HG03469 (cell line): ENCODE results near the gene DNAI2.

Experiments
- ATAC-seq: cut with Tn5 transposase; IDR thresholded peaks from one replicate; pipeline ENCODE4 v1.9.1; 2021; ENCODE audit warnings: mild to moderate bottlenecking, moderate library complexity, moderate number of reproducible peaks; ENCODE audit not compliant: unreplicated experiment

The DNAI2 gene

GRCh38 chr17:74274060-74274708 lies at the start of gene DNAI2:
Gene DNAI2, plus strand, starts transcription at chr17:74274234. Its CDS starts 7,584 bp downstream, at chr17:74281818.
- ATAC-seq: no peak

- ATAC-seq: no peak
Observed at GRCh38 chr17:74224959-74225725, 48.9 kb upstream of the DNAI2 start.

GRCh38 chr17:74226252-74226651 lies 47.8 kb upstream of the DNAI2 start:
- ATAC-seq: no peak

GRCh38 chr17:74227271-74228080 lies 46.6 kb upstream of the DNAI2 start:
- ATAC-seq: no peak

DNA sequence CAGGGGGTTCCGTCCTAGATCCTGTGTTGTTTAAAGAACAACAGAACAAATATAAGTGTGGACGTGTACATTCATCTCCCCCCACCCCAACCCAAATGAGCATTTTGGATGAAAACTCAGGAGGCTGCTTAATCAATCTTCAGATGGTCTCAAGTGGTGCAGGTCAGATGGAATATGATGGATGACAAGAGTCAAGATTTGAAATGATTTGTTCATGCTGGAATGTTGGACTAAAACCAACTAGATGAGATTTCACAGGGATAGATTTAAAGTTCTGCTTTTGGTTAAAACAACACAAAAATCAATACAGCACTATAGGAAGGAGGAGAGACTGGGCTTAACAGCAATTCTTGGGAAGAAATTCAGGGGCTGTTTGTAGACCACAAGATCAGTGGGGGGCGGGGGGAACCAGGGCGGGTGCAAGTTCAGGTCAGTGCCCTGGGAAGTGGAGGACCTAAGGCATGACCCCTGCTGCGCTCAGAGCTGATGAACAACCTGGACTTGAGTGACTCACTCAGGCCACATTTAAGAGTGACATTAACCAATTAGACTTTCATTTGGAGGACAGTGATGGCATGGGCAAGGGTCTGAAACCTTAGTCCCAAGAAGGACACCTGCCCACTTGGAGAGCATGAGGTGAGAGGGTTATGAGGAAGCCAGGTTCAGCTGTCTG lies 45.6 kb upstream of the DNAI2 start:
- no peak for ATAC-seq

DNA sequence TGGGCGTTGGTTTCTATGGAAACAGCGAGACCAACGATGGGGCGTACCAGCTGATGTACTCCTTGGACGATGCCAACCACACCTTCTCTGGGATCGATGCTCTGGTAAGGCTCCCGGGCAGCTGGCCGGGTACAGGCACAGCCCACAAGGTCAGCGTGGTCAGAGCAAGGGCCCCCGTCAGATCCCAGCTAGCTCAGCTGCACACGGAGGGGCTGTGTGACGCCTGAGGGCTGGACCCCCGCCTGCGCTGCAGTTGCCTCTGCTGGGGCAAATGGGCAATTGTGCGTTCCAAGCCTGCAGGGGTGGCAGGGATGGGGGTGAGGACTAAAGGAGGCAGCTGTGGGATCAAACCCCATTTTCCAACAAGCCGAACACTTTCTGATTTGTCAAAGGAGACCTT lies 43.1 kb upstream of the DNAI2 start:
- ATAC-seq: no peak

DNA sequence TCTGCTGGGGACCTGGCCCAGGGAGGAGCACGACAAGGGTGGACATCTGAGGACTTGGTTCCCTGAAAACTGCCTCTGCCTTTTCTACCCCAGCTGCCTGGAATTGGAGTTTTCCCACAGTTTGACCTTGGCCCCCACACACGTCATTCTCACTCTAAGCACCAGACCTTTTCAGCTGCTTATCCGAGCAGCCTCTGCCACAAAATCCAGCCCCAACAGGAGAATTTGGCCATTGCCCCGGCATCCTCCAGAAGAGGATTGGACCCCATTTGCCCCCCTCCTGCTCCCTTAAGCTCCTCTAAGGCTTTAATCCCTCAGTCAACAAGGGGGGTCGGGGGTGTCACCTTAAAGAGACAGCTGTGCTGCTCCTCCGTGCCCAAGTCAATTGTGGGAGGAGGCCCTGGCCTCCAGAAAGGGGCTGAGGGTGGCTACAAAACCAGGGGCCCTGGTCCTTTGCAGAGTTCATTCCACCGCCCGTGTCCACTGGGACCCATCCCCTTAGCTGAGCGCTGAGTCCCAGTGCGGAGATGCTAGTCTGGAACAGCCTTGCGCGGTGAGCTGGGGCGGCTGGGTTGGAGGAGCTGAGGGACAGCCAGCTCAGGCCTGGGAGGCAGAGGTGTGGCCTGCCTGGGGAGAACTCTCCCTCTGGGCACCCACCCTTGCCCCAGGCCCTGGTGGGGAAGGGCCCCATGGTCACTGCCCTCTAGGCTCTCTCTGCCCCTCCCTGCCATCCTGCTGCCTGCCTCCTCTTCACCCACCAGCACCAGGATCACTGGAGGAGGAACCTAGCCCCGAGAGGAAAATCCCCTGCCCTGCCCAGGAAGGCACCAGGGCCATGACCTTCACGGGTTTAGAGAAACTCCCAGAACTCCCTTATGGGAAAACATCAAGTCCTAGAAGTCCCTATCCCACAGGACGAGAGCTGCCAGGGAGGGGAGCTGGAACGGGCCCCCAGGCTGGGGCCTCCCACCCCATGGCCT lies 41.8 kb upstream of the DNAI2 start:
- ATAC-seq: no peak

DNA sequence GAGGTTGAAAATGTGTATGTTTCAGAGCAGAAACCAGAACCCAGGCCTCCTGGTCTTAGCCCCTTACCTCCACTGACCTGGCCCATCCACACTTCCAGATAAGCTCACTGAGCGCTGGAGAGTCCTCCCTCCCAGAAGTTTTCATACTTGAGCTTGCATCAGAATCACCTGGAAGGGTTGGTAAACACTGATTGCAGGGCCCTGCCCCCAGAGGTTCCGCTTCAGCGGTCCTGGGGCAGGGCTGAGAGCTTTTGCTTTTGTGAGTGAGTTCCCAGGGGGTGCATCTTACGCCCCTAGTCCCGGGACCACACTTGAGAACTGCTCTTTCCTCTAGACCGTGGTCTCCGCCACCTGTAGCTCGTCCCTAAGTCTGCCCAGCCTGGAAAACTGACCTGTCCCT lies 40.1 kb upstream of the DNAI2 start:
- ATAC-seq: no peak

- no peak for ATAC-seq
Observed at GRCh38 chr17:74234486-74234885, 39.5 kb upstream of the DNAI2 start.

DNA sequence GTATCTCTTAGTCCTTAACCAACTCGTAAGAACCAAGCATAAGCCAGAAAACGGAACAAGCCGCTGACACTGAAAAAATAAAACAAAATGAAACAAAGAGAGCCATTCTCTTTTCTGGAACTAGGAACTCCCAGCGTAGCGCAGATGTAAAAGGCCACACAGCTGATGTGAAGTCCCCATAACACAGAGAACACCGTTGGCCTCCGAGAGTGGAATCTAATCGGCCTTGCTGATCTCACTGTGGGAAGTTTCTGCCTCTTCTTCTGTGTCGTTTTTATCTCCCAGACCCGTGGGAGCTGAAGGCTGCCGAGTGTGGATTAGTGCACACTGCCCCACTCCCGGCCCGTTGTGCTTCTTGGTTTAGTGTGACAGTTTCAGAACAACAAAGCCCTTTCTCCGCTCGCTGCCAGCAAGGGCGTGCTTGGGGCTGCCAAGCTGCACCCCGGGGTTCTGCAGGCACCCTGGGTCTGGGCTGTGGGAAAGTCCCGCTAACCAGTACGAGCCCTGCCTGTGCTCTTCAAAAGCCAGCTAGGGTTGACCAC lies 38.9 kb upstream of the DNAI2 start:
- ATAC-seq: no peak

- no peak for ATAC-seq
Observed at GRCh38 chr17:74235911-74236371, 38.1 kb upstream of the DNAI2 start.

- ATAC-seq: no peak
Observed at GRCh38 chr17:74237321-74237720, 36.7 kb upstream of the DNAI2 start.

DNA sequence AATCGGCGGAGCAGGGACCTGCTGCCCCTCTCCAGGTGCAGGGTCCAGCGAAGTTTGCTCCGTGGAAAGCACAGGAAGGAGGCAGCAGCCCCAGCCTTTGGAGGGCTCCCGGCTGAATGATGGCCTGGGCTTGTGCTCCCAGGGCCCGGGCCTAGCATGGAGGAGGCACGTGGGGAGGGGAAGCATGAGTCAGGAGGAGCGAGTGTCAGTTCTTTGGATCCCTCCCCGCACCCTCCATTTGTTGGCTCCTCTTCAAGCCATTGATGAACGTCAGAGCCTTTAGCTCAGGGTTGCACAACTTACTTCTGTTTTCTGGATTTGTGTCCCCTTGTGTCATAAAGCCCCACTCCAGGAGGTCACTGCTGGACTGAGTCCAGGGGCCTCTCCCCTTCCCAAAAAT lies 34.9 kb upstream of the DNAI2 start:
- ATAC-seq: no peak

DNA sequence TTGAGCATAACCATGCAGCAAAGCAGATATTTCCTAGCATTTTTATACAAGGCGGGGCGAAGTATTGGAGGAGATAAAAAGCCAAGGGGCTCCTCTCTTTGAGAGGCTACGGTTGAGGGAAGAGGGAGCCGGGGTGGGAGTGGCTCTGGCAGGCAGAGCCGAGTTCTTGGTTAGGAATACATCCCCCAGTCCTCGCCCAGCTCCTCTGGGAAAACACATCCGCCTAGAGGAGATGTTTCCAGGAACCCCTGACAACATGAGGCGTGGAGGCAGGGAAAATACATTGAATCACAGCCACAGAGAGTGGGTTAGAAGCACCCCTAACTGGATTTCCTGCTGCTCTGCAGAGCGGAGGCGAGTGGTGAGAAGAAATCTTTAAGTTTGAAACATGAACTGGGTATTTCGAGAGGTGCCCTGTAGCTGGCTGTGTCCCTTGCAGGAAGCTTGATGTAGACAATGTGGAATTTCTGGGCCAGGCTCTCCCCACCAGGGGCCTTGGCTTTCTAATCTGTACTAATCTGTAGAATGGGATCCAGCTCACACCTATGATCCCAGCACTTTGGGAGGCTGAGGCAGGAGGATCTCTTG lies 33.3 kb upstream of the DNAI2 start:
- ATAC-seq: no peak

DNA sequence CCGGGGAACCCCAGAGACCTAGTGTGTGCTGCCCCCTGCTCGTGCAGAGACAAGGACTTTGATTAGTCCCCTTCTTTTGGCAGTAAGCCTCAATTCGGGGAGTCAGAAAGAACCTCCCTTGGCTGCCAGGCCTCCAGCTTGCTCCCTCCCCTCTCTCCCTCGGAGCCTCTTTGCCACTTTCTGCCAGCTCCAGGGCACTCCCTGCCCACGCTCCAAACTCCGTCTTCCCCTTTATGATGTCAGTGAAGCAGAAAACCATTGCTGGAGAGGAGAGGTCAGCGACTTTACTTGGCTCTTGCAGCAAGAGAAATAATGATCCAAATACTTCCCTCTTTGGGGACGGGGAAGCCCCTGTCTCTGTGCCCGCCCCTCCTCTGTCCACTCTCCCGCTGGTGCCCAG lies 32.6 kb upstream of the DNAI2 start:
- ATAC-seq: no peak

GRCh38 chr17:74241847-74242246 lies 32.2 kb upstream of the DNAI2 start:
- no peak for ATAC-seq

DNA sequence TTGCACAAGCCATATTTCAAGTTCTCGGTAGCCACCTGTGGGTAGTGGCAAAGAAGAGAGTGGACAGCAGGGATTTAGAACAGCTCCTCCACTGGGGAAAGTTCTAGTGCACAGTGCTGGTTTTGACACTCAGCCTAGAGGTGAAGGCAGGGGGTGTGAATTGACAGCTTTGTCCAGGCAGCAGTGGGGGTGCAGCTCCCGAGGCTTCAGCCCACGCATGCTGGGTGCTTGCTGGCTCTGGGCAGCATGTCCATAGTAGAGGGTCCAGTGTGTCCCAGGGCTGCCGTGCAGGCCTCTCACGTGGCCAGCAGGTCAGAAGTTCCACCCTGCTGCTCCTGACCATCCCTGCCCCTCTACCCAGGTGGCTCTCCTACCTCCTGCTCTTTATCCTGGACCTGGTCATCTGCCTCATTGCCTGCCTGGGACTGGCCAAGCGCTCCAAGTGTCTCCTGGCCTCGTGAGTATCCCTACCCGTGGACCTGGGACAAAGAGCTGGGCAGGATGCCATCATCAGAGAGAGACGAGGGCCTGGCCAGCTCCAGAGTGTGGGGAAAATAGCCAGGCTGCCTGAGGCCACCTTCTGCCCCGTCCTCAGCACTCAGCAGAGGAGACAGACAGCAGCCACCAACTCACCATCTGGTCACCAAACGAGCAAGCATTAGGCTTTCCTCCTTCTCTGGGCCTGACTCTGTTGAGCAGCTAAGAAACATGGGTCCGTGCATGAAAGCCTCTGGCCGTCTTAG lies 30.9 kb upstream of the DNAI2 start:
- ATAC-seq: no peak

DNA sequence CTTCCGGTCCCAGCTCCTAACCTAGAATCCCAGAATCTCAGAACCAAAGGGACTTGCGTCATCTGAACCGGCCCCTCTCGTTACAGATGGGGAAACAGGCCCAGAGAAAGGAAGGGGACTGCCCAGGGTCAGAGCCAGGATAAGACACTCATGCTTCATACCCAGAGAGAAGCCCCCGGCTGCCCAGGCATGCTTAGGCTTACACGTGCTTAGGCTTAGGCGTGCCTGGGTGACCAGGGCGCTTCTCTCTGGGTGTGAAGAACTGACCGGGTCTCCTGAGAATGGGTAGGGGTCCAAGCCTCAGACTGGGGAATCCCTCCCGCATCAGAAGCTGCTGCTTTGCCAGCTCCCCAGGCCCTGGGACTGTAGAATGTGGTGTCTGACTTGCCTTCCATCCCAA lies 29.9 kb upstream of the DNAI2 start:
- no peak for ATAC-seq

- ATAC-seq: no peak
Observed at GRCh38 chr17:74244548-74244947, 29.5 kb upstream of the DNAI2 start.
